ENCODE data around the gene FBXO5.
A peak's percentile ranks its signal among the peaks of the same experiment; 100 is the strongest.

DNA sequence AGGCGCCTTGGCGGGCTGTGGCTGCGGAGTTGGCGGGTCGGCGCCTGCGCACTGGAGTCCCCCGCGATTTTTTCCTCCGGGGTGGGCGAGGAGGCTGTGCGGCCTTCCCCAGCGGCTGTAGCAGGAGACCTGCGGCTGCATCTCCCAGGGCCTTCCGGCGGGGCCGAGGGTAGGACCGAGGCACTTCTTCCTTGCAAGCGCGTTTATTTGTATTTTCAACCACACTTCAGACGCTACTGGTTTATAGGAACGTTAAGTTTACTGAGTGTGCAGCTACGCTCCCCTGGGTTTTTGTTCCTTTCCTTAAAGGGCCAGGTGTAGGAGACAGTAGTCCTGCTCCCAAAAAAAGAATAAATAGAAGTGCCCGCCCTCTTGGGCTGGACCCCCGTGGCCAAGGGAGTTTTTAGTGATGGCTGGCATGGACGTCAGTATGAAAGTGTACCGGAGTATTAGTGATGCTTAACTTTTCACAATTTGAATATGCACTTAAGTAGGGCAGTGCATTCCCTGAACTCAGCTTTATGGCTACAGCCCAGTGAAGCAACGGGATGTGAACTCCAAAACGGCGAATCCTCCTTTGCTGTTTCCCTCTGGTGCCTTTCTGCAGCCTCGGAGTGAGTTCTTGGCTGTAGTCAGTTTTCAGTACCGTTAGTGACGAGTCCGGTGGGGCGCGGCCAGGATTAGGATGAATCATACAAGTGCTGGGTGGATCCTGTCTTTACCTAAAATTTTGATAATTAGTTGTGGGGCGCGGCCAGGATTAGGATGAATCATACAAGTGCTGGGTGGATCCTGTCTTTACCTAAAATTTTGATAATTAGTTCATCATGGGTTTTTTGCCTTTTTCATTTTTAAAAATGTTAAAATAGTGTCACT is 1.0 kb upstream of the FBXO5 start:
- TF ChIP-seq POLR2A (IDR thresholded peaks at IDR 0.05): peak in 2 of 3 donors; percentile 65 to 69
- no peak for TF ChIP-seq CTCF (IDR thresholded peaks at IDR 0.05)

Data from body of pancreas (tissue), 4 donors.